GM18907 (cell line): Measurements from ENCODE around the gene KNG1.
A peak's percentile ranks its signal among the peaks of the same experiment; 100 is the strongest.
"Not testable (repeated sequence)": the region's sequence is repeated elsewhere in the genome, so short reads cannot be mapped to it uniquely, and the experiment has no call there.

Experiments used
- ATAC-seq: cut with Tn5 transposase; IDR thresholded peaks from one replicate; pipeline ENCODE4 v1.9.1; 2021; ENCODE audit warnings: mild to moderate bottlenecking, moderate library complexity; ENCODE audit not compliant: unreplicated experiment

Gene KNG1

DNA sequence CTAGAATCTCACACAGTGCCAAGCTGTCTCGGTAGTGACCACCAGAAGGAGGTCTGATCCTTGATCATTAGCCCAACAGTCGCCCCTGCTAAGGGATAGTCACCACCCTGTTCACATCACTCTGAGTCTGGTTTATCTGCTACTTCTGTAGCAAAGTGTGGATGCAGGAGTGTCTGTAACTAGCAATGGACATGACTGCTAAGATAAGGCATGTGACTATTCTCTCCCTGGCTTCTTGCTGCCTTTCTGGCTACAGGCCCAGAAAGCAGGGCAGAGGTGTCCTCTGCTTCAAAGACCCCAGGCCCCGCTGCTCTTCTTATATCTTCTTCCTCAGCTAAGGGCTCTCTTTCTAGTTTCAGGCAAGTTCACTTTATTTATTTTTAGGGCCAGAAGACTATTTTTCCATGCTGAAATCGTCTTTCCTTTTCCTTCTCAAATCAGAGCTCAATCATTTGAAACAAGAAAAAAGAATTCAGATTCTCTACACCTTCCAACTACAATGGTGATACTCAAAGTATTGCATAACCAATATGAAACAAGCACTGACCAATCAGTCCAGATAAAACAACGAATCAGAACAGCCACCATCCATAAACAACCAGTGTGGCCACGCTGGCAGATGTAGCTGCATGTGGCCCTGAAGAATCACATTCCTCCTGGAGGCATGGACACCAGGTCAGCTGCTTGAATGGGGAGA lies 8.0 kb upstream of the KNG1 start:
- no peak for ATAC-seq

DNA sequence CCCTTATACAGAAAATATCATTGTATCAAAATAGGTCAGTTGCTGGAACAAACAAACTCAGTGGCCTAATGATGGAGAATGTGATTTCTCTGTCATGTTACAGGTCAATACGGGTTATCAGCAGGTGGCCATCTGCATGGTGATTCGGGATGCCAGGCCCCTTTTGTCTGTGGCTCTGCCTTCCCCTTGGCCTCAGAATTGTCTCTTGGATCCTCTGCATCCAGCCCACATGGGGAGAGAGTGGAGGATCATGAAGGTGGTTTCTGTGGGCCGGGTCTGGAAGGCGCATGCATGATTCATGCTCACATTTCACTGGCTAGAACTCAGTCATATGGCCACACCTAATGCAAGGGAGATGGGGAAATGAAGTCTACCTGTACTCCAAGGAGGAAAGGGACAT lies 6.5 kb upstream of the KNG1 start:
- not testable (repeated sequence) for ATAC-seq

DNA sequence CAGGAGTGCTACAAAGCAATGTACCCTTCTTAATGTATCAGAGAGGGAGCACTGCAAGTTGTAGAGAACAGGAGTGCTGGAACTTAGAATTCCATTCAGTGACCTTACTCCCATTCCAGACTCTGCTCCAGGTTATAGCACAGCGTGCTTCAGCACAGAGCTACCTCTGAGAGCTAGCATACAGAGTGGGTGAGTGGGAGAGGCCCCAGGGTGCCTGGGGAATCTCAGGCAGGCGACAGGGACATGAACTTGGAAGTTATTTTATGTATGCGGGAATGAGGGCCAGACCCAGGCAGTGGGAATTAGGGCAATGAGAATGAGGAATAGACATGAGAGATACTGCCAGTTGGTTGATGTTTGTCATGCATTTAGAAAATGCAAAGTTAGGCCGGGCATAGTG lies 3.7 kb upstream of the KNG1 start:
- no peak for ATAC-seq

DNA sequence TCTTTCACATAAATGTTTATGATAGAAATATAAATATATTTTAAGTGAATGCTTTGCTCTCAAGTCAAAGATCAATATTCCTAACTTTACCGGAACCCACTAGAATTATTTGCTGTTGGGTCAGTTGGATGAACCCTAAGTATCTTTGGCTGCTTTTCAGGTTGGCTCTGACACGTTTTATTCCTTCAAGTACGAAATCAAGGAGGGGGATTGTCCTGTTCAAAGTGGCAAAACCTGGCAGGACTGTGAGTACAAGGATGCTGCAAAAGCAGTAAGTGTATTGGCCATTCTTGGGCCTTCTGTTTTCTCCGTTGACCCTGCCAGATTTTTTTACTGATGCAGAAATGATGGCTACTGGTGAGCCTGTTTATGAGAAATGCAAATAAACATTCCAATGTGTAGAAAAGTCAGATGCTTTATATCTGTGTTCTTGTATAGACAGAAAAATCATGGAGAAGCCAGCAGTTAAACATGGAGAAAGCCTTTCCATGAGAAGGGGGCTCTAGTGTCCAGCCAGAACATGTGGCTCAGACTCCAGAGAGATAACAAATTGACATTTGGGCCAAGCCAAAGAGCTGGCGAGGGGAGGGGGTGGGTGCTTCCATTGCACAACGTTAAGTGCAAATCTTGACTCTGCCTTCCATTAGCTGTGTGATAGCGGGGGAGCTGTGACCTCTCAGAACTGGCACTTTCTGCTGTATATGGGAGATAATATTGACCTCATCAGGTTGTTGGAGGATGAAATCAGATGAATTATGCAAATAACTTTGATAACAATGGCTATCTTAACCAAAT lies 3.0 kb downstream of the KNG1 start:
- no peak for ATAC-seq

DNA sequence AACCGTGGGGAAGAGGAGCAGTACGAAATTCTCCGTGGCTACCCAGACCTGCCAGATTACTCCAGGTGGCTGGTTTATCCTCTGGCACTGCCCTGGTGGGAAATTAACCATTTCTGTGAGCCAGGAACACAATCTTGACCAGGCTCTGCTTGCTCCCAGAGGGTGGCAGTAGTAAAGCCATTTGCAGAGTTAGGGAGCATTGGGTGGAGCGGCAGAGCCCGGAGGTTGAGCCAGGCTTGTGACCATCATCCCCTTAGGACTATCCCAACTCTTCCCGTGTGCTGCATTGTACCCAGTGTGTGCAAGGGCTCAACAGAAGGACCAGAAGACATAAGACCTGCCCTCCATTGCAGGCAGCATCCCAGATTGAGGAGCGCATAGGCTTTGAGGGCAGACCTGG lies 5.3 kb downstream of the KNG1 start:
- no peak for ATAC-seq

DNA sequence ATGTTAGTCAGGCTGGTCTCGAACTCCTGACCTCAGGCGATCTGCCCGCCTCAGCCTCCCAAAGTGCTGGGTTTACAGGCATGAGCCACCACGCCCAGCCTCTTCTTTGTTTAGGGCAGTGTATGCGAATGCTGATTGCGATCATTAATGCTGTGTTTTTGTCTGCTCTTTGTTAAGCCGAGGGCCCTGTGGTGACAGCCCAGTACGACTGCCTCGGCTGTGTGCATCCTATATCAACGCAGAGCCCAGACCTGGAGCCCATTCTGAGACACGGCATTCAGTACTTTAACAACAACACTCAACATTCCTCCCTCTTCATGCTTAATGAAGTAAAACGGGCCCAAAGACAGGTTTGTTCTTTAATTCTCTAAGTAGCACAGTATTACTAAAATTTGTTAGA lies 7.8 kb downstream of the KNG1 start:
- ATAC-seq = no peak

DNA sequence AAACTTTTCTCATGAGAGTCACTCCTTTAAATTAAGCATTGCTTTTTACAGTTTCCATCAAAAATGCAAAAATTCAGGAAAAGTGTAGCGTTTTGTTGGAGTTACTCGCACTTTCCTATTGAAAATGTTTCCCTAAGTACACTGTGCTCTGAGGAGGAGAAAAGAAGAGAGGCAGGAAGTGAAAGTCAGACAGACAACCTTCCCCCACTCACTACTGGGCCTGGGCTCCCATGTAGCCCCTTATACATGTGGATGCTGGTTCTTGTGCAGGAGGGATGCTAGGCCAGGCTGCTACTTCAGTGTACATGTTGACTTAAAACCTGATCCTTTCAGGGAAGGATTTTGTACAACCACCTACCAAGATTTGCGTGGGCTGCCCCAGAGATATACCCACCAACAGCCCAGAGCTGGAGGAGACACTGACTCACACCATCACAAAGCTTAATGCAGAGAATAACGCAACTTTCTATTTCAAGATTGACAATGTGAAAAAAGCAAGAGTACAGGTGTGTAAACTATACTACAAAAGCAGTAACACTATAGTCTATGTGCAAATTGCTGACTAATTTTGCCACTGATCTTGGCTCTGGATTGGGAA lies 15.1 kb downstream of the KNG1 start:
- ATAC-seq = no peak

DNA sequence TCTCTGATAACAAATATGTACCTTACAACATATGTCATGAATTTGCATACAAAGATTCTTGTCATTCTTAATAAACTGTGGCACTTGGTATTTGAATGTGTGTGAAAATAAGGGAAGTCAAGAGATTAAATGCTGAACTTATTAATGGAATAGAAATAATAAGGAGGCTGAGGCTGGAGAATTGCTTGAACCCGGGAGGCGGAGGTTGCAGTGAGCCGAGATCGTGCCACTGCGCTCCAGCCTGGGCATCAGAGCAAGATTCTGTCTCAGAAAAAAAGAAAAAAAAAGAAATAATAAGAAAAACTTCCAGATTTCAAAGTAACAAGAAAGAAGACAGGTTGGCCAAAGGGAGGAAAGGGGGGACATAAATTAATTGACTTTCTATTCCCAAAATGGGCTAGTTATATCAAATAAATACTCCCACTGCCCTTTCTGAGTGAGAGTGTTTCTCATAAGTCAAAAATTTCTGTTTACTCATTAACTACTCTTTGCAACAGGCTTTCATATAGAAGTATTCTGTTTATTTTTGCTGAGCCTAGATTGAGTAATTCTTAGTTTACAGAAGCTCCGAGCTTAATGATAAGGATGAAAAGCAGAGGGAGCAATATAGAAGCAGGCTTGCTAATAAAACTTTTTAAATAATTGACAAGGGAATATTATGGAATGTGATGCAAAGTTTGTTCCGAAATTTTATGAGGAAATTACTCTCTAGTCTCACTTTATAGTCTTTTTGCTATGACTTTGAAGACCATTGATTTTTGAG lies 25.6 kb downstream of the KNG1 start:
- no peak for ATAC-seq

DNA sequence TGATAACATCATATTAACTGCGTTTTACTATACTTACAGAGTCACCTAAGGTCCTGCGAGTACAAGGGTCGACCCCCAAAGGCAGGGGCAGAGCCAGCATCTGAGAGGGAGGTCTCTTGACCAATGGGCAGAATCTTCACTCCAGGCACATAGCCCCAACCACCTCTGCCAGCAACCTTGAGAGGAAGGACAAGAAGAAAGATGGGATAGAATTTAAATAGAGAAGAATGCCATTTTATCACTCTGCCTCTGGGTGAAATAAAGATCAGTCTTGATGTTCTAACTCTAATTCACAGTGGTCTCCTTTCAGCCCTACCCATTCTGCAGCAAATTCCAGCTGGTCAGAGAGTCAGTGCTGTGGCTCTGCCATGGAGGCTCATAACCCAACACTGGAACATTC lies 26.5 kb downstream of the KNG1 start:
- ATAC-seq = no peak

DNA sequence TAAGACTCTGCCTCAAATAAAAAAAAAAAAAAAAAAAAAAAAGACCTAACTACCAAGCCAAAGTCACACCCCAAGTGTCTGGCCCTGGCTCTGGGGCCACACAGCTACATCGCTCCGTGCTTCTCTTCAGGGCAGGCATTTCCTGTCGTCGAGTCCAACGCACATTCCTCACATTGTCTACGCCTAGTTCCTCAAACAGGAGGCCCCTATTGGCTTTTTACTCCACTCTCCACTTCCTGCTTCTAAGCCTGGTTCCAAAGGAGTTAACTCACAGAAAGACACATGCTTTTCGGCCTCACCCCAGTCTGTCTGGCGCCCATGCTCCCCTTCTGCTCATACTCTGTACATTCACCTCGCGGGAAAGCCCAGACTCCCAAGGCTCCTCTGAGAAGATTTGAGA lies 28.8 kb downstream of the KNG1 start:
- no peak for ATAC-seq

DNA sequence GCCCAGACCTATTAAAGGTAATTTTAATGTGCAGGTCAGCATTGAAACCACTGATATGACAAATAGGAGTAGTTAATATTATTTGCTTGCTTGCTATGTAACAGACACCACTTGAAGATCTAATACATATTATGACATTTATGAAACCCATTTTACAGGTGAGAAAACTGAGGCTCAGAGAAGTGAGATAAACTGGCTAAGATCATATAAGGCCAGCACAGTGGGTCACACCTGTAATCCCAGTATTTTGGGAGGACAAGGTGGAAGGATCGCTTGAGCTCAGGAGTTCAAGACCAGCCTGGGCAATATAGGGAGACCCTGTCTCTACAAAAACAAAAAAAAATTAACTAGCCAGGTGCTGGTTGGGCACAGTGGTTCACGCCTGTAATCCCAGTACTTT lies 33.2 kb downstream of the KNG1 start:
- ATAC-seq = no peak

DNA sequence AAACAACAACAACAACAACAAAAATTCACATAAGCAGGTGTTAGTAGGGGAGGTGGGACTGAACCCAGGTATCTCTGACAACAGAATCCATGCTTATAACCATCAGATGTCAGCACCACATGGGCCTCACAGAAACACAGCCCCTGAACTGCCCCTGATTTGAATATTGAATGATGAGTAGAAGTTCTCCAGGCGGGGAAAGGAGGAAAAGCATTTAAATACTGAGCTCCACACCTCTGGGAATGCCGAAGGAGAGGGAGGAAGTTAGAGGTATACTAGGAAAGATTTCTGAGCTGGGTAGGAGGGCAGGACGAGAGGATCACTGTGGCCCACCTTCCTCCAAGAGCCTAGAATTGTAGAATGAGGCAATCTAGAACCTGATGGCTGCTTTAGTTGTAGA lies 34.3 kb downstream of the KNG1 start:
- no peak for ATAC-seq

DNA sequence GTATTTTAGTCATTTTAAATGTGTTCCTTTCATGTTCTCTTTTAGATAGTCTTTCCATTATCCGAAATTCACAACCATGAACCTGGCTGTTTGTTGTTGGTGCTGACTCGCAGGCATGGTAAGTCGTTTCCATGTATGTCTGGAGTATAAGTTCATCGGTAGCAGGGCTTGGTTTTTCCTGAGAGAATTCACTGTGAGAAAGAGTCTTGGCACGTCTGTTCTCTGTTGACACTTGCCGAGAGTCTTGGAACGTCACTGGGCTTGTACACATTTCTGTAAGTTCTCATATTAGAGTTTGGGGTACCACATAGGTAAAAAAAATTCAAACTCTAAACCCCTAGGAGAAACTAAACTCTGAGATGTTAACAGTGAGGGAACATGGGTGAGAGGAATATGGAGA lies 36.8 kb downstream of the KNG1 start:
- ATAC-seq = no peak

DNA sequence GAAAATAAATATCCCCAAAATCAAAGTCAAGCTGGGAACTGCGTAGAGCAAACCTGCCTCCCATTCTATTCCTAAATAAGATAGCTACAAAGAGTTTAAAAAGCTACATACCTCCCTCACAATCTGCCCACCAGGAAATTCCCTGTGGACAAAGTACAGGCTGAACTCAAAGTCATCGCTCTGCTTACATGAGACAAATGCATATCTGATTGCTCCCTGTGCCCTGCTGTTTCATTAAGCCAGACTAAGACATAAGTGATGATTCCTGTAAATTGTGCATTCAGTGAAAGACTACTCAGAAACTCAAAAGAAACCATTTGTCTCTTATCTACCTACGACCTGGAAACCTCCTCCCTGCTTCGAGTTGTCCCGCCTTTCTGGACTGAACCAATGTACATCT lies 37.7 kb downstream of the KNG1 start:
- no peak for ATAC-seq

DNA sequence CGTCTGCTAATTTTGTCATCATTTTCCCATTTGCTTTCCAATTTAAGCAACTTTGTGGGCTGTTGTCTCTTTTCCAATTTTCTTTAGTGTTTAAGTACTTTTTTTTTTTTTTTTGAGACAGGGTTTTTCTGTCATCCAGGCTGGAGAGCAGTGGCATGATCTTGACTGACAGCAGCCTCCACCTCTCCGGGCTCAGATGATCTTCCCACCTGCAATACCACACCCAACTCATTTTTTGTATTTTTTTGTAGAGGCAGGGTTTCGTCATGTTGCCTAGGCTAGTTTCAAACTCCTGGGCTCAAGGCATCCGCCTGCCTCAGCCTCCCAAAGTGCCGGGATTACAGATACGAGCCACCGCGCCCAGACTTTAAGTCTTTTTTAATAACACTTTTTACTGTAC lies 40.1 kb downstream of the KNG1 start:
- no peak for ATAC-seq

DNA sequence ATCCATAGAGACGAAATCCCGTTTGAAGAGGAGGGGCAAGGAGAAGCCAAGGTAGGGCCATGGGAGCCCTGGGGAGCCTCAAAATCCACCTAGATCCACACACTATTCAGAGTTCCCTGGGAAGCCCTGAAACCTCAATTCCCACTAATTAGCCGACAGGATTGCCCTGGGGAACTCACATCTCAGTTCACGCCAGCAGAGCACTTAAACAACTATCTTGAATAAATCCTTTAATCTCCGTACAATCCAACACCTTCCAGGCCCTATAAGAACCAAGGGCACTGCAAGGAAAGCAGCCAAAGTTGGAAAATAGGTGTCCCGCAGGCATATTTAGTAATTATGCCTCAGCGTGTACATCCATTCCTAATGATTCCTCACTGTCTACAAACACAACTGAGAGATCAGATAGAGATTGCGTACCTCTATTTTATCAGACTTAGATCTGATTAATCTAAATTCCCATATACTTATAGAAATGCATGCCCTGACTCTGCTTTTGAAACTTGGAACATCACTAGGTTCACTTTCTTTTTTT lies 40.6 kb downstream of the KNG1 start:
- ATAC-seq = no peak

DNA sequence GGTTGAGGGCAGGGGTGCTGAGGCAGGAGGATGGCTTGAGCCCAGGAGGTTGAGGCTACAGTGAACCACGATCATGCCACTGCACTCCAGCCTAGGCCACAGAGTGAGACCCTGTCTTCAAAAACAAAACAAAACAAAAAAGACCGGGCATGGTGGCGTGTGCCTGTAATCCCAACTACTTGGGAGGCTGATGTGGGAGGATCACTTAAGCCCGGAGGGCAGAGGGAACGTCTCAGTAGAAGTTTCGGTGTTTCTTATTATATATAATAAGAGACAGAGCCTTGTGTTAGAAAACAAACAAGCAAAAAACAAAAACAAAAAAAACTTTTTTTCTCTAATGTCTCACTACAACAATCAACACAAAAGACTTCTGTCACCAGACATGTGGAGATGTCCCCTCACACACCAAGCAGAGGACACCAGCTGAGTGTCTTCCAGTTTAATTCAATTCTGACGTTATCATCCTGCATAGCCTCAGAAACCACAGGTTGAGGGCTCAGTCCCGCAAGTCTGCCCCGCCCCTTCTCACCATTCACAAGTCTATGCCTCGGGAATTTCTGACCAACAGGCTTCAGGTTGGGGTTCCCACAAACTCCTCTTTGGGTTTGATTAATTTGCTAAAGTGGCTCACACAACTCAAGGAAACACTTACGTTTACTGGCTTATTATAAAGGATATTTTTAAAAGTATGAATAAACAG lies 42.2 kb downstream of the KNG1 start:
- no peak for ATAC-seq

DNA sequence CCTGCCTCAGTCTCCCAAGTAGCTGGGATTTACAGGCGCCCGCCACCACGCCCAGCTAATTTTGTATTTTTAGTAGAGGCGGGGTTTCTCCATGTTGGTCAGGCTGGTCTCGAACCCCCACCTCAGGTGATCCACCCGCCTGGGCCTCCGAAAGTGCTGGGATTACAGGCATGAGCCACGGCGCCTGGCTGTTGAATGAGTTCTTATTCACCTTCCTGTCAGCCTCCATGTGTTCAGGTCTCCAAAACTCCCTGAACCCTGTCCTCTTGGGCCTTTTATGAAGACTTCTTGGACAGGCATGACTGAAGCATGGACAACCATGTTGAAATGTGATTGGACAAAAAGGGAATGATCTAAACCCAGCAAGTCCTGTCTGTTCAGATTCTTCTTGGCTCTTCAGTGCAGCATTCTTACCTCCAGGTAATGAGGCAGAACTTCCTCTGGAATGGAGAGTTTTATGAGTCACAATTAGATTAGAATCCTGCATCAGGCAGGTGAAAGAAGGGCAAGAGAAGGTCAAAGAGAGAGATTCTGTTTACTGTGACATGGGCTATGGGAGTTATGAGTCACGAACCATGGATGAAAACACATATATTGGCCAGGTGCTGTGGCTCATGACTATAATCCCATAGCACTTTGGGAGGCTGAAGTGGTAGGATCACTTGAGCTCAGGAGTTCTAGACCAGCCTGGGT lies 43.1 kb downstream of the KNG1 start:
- ATAC-seq = no peak

DNA sequence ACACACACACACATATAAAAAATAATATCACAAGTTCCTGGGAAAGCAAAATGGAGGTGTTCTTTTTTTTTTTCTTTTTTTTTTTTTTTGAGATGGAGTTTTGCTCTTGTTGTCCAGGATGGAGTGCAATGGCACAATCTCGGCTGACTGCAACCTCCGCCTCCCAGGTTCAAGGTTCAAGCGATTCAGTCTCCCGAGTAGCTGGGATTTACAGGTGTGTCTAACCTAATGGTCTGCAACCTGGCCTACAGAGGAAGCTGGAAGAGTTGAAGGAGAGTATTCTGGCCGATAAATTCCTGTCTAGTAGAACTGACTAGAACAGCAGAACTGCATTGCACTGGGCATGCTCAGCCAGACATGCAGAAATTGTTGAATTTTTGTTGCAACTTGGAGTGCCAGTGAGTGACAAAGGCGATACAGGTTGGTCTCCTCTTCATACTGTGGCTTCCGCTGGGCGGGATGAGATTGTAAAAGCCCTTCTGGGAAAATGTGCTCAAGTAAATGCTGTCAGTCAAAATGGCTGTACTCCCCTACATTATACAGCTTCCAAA lies 43.8 kb downstream of the KNG1 start:
- no peak for ATAC-seq

DNA sequence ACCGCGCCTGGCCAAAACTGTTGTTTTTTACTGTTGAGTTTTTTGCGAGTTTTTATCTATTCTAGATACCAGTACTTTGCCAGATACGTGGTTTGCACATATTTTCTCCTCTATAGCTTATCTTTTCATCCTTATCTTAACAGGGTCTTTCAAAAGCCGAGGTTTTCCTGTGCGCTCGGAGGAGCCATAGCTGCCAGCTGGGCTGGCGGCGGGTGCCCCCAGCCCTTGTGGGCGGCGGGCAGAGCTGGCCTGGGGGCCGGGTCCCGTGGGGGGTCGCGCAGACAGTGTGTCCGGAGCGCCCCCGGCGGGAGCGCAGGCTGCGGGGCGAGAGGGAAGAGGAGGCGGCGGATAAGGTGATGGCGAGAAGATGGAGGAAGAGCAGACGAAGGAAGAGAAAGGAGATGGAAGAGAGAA lies 55.1 kb downstream of the KNG1 start:
- peak; percentile 36 for ATAC-seq
